NCI-H2081 (cell line): ENCODE results near the gene S1PR1.

ENCODE experiments used
- DNase-seq, 2 experiments: peaks; one replicate each; lab custom pipeline; 2025; lab: John Stamatoyannopoulos, UW

The S1PR1 gene

GRCh38 chr1:101245246-101245927 is 8.6 kb downstream of the S1PR1 start:
- peak in 1 of 2 experiments; percentile 23 for DNase-seq

DNA sequence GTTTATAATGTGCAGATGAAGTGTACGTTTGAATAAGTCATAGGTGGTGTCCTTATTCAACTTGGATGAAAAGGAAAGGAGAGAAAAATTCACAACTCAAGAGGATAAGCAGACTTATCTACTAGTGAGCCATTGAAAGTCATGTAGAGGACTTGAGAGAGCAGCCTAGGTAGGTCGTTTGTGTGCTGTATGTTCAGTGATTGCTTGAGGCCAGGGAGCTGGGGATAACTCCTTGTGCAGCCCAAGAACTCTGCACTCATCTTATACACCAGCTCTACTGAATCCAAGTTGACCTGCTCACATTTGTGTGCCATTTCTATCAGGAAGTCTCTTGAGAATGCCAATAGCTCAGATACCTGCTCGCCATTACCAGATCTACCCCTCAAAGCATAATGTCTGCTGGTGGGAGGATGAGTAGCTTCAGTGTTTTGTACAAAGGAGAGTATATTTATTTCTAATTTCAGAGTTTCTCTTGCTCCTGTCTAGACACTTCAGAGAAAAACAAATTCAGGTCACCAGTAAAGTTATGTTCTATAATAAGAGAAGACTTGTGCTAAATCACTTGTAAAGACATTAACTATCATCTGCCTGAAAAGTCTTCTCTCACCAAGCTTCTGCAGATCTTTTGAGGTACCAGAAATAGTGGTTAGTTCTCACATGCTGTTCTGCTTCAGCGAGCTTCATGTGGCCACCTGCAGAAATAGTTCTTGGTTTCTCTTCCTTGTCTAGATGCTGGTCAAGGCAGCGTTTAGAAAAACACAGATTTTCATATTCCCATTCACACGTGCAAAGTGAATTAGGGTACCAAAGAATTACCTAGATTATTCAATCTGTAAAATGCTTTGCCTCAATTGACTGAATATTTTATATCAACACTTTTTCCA is 10.8 kb downstream of the S1PR1 start:
- no peak for DNase-seq

DNA sequence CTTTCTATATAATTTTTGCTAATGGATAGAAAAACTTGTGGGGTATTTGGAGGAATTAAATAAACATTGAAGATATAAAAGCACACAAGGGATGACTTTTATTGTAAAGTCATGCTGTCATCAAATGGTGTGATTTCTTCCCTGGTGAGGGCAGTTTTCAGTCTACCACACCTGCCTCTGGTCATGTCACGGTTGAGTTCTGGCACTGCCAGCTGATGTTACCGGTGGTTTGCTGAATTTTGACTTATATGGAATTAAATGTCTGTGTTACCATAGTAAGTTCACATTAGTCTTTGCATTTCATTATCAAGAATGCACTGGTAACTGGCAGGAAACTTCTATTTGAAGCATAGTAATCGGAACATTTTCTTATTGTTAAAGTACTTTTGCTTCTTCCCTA is 13.4 kb downstream of the S1PR1 start:
- DNase-seq = no peak

GRCh38 chr1:101250656-101251272 is 13.9 kb downstream of the S1PR1 start:
- no peak for DNase-seq

DNA sequence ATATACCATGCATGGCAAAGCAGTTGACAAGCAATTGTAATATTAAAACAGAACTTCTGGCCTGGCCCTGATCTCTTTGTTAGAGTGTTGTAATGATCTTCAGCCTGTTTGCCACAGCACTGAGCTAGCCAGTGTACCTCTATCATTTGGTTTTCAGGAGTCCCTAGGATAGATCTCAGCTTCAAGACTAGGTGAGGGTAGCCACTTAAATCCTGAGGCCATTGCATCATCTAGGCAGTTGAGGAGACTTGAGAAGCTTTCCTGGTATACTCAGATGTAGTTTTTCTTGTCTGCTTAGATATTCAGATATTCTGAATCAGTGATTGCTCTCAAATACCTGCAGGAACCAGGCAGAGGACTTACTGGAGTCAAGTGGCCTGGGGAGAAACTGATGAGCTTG is 14.7 kb downstream of the S1PR1 start:
- no peak for DNase-seq

- DNase-seq = no peak
These were observed 17.3 kb downstream of the S1PR1 start for GRCh38 chr1:101253976-101254674.

DNA sequence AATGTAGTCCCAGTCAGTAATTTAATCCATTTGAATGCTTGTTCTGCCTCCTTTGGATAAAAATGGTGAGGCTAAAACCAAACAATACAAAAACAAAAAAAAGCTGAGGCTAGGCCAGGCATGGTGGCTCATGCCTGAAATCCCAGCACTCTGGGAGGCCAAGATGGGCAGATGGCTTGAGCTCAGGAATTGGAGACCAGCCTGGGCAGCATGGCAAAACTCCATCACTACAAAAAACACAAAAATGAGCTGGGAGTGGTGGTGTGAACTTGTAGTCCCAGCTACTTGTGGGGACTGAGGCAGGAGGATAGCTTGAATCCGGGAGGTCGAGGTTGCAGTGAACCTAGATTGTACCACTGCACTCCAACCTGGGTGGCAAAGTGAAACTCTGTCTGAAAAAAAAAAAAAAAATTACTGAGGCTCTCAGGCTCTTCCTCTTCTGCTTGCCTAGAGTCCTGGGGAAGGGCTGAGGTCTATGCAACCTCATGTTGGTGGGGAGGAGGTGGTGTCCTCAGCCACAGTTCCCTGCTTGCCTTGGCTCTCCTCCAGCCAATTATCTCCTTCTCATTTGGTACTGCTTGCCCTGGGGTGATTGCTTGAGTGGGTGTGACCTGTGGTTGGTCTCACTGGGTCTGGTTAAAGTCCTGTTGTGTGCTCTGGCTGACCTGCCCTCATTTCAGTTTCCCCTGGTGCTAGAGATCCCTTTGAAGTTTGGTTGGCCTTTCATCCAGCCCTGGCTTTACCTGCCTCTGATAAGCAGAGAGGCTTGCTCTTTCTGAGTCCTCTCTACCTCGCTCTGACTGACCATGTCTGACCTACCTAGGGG is 20.9 kb downstream of the S1PR1 start:
- DNase-seq = peak in 1 of 2 experiments; percentile 3

DNA sequence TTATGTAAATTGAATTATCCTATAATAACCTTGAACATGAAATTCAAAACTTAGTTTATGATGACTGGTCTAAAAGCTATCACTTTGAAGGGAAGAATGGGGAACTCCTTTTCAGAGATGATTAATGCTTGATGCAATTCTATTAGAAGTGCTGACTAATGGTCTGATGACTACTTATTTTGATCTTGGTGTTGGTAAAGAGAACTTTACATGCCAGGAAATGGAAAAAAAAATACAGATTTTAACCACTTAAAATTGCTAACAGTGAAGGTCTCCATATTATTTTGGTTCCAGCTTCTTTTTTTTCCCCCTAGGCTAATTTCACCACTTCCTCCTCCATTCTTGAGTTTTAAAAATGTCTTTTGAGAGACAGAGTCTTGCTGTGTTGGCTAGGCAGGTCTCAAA is 22.9 kb downstream of the S1PR1 start:
- no peak for DNase-seq

DNA sequence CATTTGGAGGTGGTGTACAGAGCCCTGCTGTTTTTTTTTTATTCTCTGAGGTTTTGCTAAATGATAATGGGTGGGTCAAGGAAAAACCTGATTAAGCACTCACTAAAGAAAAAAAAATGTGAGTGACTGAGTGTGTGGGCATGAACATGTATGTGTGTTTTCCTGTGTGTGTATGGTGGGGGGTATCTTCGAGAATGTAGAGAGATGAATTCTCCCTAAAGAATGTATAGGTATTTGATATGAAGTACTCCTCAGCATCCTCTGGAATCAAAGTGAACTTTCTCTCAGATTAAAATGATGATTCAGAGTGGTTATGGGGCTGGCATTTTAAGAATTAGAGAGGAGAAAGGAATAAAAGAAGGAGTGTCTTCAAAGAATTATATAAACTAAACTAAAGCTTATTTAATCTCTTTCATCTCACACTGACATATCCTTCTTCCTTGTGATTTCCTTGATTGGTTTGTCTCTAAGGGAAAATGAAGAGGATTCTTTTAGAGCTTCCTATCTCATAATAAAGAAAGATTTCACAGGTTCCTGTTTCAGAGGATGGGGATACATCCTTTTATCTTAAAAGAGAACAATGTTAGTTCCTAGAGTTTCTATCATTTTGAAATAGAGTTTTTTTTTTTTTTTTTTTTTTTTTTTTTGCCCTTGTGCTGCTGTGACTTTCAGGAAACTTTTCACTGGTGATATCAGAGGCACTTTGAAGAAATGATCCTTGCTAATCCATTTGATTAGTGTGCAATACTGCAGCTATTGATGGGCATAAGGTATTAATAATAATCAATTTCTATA is 23.9 kb downstream of the S1PR1 start:
- DNase-seq = no peak

- no peak for DNase-seq
These were observed 24.8 kb downstream of the S1PR1 start for GRCh38 chr1:101261623-101262022.

DNA sequence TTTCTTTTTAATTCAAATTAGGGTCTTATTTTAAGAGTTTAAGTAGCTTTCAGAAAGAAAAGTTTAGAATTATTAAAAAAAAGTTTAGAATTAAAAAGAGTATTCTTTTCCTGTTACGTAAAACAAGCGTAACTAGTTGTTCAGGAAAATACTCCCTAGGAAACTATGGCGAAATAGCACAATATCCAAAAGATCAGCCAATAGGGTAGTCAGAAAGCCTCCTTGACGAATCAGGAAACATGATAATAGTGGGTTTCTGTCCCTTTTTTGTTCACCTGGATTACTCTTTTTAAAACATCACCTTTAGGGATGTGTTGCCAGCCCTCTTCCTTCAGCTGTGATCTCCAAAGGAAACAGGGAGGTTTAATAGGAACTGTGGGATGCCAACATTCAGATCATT is 25.2 kb downstream of the S1PR1 start:
- DNase-seq = no peak

GRCh38 chr1:101262630-101263348 is 26.0 kb downstream of the S1PR1 start:
- DNase-seq = no peak

- DNase-seq = peak in 1 of 2 experiments; percentile 8
These were observed 27.9 kb downstream of the S1PR1 start for GRCh38 chr1:101264697-101265096.

DNA sequence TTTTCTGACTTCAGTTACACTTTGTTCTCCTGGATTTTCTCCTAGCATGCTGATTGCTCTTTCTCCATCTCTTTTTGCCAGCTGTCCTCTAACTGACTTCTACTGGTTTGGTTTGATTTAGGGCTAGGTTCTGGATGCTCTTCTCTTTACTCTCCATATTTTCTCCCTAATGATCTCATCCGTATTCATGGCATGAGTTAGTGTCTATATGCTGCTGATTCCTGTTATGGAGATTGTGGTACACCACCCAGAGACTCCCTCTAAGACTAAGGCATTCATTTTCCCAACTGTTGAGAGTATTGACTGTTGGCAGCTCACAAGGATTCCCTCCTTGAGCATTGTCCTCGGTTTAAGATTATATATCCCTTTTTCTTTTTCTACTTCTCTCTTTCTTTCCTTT is 28.9 kb downstream of the S1PR1 start:
- no peak for DNase-seq

- no peak for DNase-seq
These were observed 30.3 kb downstream of the S1PR1 start for GRCh38 chr1:101267082-101267481.

GRCh38 chr1:101268893-101269292 is 32.1 kb downstream of the S1PR1 start:
- DNase-seq = no peak

DNA sequence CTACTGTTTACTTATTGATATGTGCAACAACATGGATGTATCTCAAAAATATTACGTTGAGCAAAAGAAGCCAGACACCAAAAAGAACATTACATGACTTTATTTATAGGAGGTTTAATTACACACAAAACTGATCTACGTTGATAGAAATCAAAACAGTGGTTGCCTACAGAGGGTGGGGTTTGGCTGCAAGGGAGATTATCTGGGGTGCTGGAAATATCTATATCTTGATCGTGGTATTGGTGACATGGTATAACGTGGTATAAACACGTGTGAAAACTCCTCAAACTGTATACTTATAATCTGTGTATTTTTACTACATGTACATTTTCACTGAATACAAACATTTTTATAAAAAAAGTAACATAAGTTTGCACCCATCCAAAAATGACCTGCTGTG is 38.9 kb downstream of the S1PR1 start:
- no peak for DNase-seq

DNA sequence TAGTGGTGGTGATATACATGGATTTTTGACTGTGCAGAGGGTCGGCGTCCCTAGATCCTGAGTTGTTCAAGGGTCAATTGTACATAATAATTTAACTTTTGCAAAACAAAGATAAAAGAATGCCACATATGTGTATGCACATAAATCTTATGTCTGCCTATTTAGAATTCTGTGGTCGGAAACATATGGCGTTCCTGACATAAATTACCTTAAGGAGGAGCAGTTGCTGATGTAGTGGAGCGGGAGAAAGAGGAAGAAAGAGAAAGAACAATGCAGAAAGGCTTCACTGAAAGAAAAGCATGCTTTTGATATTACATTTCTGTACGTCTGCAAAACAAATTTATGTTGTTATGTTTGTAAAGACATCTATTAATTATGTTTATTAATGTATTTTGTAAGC is 40.0 kb downstream of the S1PR1 start:
- no peak for DNase-seq

- no peak for DNase-seq
These were observed 41.4 kb downstream of the S1PR1 start for GRCh38 chr1:101278238-101278637.

DNA sequence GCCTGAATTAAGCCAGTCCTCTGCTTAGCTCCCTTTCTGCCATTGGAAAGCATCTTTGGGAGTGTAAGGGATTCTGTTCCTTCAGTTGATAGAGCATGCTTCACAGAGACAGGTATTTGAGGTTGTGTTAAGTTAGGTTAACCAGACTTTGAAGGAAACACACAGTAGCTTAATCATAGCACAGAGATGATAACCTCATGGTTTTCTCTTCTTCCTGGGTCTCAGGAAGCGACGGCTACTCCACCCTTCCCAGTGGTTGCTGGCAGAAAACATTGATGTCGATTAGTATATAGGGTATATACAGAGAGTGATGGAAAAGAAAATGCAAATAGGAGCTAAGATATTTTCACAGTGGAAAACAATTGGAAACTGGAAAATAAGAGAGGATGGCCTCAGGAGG is 42.0 kb downstream of the S1PR1 start:
- no peak for DNase-seq
